GM18868 (cell line): ENCODE results near the gene KRTAP4-5.
"Not testable (repeated sequence)": the region's sequence is repeated elsewhere in the genome, so short reads cannot be mapped to it uniquely, and the experiment has no call there.

Experiments
- ATAC-seq: cut with Tn5 transposase; IDR thresholded peaks from one replicate; pipeline ENCODE4 v1.9.1; 2021; ENCODE audit warnings: mild to moderate bottlenecking, moderate library complexity; ENCODE audit not compliant: unreplicated experiment

Gene KRTAP4-5

GRCh38 chr17:41147531-41148204 is 2.0 kb downstream of the KRTAP4-5 start:
- no peak for ATAC-seq

- ATAC-seq: no peak
Observed at GRCh38 chr17:41145261-41145660, 4.4 kb downstream of the KRTAP4-5 start.

- ATAC-seq: no peak
Observed at GRCh38 chr17:41144846-41145245, 4.8 kb downstream of the KRTAP4-5 start.

GRCh38 chr17:41141361-41141760 is 8.3 kb downstream of the KRTAP4-5 start:
- no peak for ATAC-seq

- no peak for ATAC-seq
Observed at GRCh38 chr17:41140360-41141131, 9.1 kb downstream of the KRTAP4-5 start, which contains the start of gene KRTAP4-6. TSS of gene KRTAP4-6 (minus strand) at chr17:41140544. CDS start at chr17:41140487, 57 bp downstream.

- not testable (repeated sequence) for ATAC-seq
Observed at GRCh38 chr17:41139865-41140264, 9.8 kb downstream of the KRTAP4-5 start.

- ATAC-seq: no peak
Observed at GRCh38 chr17:41133880-41134735, 15.5 kb downstream of the KRTAP4-5 start.

- ATAC-seq: no peak
Observed at GRCh38 chr17:41131979-41132378, 17.6 kb downstream of the KRTAP4-5 start.

GRCh38 chr17:41127371-41127770 is 22.3 kb downstream of the KRTAP4-5 start:
- no peak for ATAC-seq

- no peak for ATAC-seq
Observed at GRCh38 chr17:41126412-41126811, 23.2 kb downstream of the KRTAP4-5 start.

GRCh38 chr17:41125064-41125463 is 24.6 kb downstream of the KRTAP4-5 start:
- no peak for ATAC-seq

- ATAC-seq: not testable (repeated sequence)
Observed at GRCh38 chr17:41123991-41124371, 25.6 kb downstream of the KRTAP4-5 start, which contains the start of gene KRTAP4-12. TSS of gene KRTAP4-12 (minus strand) at chr17:41124182. CDS start at chr17:41124122, 60 bp downstream.

- not testable (repeated sequence) for ATAC-seq
Observed at GRCh38 chr17:41123292-41123990, 26.2 kb downstream of the KRTAP4-5 start.

- no peak for ATAC-seq
Observed at GRCh38 chr17:41121742-41122141, 27.9 kb downstream of the KRTAP4-5 start.

- not testable (repeated sequence) for ATAC-seq
Observed at GRCh38 chr17:41119696-41120690, 29.6 kb downstream of the KRTAP4-5 start.

- no peak for ATAC-seq
Observed at GRCh38 chr17:41118721-41119120, 30.9 kb downstream of the KRTAP4-5 start.

- ATAC-seq: not testable (repeated sequence)
Observed at GRCh38 chr17:41117846-41118386, 31.7 kb downstream of the KRTAP4-5 start, which contains the start of gene KRTAP4-11. TSS of gene KRTAP4-11 (minus strand) at chr17:41118373. CDS start at chr17:41118315, 58 bp downstream.

- ATAC-seq: no peak
Observed at GRCh38 chr17:41116297-41116696, 33.3 kb downstream of the KRTAP4-5 start.
